Neural cell (in vitro differentiated cells): ENCODE measurements around the gene TUBB.

Experiments
- CTCF ChIP-seq: fragments of 450-650 bp; IDR thresholded peaks from 2 replicates; pipeline ENCODE4 v1.5.1; 2014; ENCODE audit warnings: antibody characterized with exemption, mild to moderate bottlenecking, moderate library complexity; ENCODE audit not compliant: poor library complexity, severe bottlenecking
- EP300 ChIP-seq: fragments of 450-650 bp; conservative IDR thresholded peaks from 2 replicates; pipeline ENCODE4 v1.6.1; 2014; ENCODE audit warnings: antibody characterized with exemption, mild to moderate bottlenecking, moderate library complexity; ENCODE audit not compliant: poor library complexity, severe bottlenecking
- EZH2 ChIP-seq: fragments of 200-600, 300-800 bp; shearing (Covaris generic), sonication (generic); IDR thresholded peaks from 2 replicates; pipeline ENCODE4 v1.6.1; 2014; ENCODE audit warnings: antibody characterized with exemption, low read length, borderline replicate concordance, mild to moderate bottlenecking; ENCODE audit not compliant: insufficient read depth, poor library complexity, severe bottlenecking
- POLR2AphosphoS5 ChIP-seq: IDR thresholded peaks from 2 replicates; pipeline ENCODE4 v1.6.1; 2012
- RAD21 ChIP-seq: fragments of 450-650 bp; conservative IDR thresholded peaks from 2 replicates; pipeline ENCODE4 v1.6.1; 2014; ENCODE audit warnings: antibody characterized with exemption, mild to moderate bottlenecking, moderate library complexity
- SMC3 ChIP-seq: fragments of 450-650 bp; conservative IDR thresholded peaks from 2 replicates; pipeline ENCODE4 v1.6.1; 2014; ENCODE audit warnings: antibody characterized with exemption, mild to moderate bottlenecking, moderate library complexity; ENCODE audit not compliant: poor library complexity
- TAF1 ChIP-seq: IDR thresholded peaks from 2 replicates; pipeline ENCODE4 v1.6.1; 2012; ENCODE audit warnings: low read depth

DNA sequence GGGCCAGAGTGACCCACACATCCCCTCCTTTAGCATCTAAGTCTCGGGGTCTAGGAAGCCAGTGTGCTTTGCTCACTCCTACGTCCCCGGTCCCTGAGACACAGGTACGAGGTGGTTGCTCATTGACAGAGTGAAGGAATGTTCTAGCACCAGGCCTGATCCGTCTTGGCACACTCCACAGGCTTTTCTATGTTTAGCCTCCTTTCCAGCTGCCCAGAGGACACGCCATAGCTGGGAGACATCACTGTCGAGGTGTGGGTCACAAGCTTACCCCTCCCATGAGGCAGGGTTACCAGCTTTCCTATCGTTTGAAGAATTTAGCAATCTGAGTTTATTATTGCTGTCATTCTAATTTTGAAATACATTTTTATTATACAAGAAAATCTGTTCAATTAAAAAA lies 54.5 kb downstream of the TUBB start:
- TF ChIP-seq CTCF (no peak), TAF1 (no peak), EP300 (no peak), RAD21 (no peak), POLR2AphosphoS5 (no peak), EZH2 (no peak), SMC3 (no peak)
